HepG2 (cell line): ENCODE data around the gene TWNK. TPM values are rescaled to one million over a fixed set of nuclear protein-coding genes. Genes with fewer than 3 reads are reported as not detected.

ENCODE experiments used
- ATAD3A ChIP-seq: sonication (generic); formaldehyde crosslinking; IDR thresholded peaks from 2 replicates; pipeline ENCODE4 v1.4.0; 2020; ENCODE audit warnings: missing genetic modification reagents
- ERF ChIP-seq: IDR thresholded peaks from 2 replicates; pipeline ENCODE4 v1.6.1; 2018; ENCODE audit warnings: missing biosample characterization, missing genetic modification reagents
- GATAD2A ChIP-seq: IDR thresholded peaks from 2 replicates; pipeline ENCODE4 v1.6.1; 2016
- IRF9 ChIP-seq: sonication (generic); formaldehyde crosslinking; IDR thresholded peaks from 2 replicates; pipeline ENCODE4 v1.8.0; 2022; ENCODE audit warnings: missing genetic modification reagents, mild to moderate bottlenecking, borderline replicate concordance
- PAX8 ChIP-seq: sonication (generic); formaldehyde crosslinking; IDR thresholded peaks from 2 replicates; pipeline ENCODE4 v1.8.0; 2022; ENCODE audit warnings: mild to moderate bottlenecking, missing genetic modification reagents, borderline replicate concordance
- POLR2G ChIP-seq: fragments of 200-400 bp; formaldehyde crosslinking; IDR thresholded peaks from 2 replicates; pipeline ENCODE4 v1.6.1; 2018; ENCODE audit warnings: mild to moderate bottlenecking, low read depth, low read length, moderate library complexity
- RFX5 ChIP-seq: IDR thresholded peaks from 2 replicates; pipeline ENCODE4 v1.6.1; 2011; ENCODE audit warnings: low read depth, low read length, improper control_type of control experiment
- RXRB ChIP-seq: IDR thresholded peaks from 2 replicates; pipeline ENCODE4 v1.6.1; 2016; ENCODE audit warnings: borderline replicate concordance, missing genetic modification reagents, missing compliant biosample characterization
- ZFP36L1 ChIP-seq: sonication (generic); formaldehyde crosslinking; IDR thresholded peaks from 2 replicates; pipeline ENCODE4 v1.8.0; 2022; ENCODE audit warnings: mild to moderate bottlenecking, missing genetic modification reagents, moderate library complexity
- ZNF350 ChIP-seq: sonication (generic); formaldehyde crosslinking; IDR thresholded peaks from 2 replicates; pipeline ENCODE4 v1.4.0; 2020; ENCODE audit warnings: mild to moderate bottlenecking, low read depth, missing genetic modification reagents, borderline replicate concordance
- ZNF570 ChIP-seq: sonication (generic); formaldehyde crosslinking; IDR thresholded peaks from 2 replicates; pipeline ENCODE4 v1.4.0; 2020; ENCODE audit warnings: mild to moderate bottlenecking, missing genetic modification reagents, borderline replicate concordance
- ZNF777 ChIP-seq: sonication (generic); formaldehyde crosslinking; IDR thresholded peaks from 2 replicates; pipeline ENCODE4 v1.4.0; 2020; ENCODE audit warnings: missing genetic modification reagents
- ZNF891 ChIP-seq: sonication (generic); formaldehyde crosslinking; IDR thresholded peaks from 2 replicates; pipeline ENCODE4 v1.5.0; 2020; ENCODE audit warnings: mild to moderate bottlenecking, missing genetic modification reagents
- ZSCAN25 ChIP-seq: sonication (generic); formaldehyde crosslinking; IDR thresholded peaks from 2 replicates; pipeline ENCODE4 v1.8.0; 2022; ENCODE audit warnings: mild to moderate bottlenecking, missing genetic modification reagents
- polyA plus RNA-seq, 8 experiments: library from polyadenylated mRNA; depleted of rRNA in 3 of 8; stranded (reverse) in 7 of 8; unstranded in 1 of 8; fragments of >200 nt; fragmentation: Illumina TruSeq in 4 of 8; extraction: Trizol in 4 of 8; gene quantifications; 2 replicates each; pipeline versions ENCODE4 v1.2.1 to v1.2.3, GENCODE V29; 2011 to 2016; ENCODE audit warnings: low read depth in 4 of 8, missing spikeins in 1 of 8, mixed read lengths in 1 of 8; ENCODE audit not compliant: insufficient read depth in 1 of 8
- total RNA-seq, 5 experiments: library from RNA; depleted of rRNA; stranded (reverse); fragments of >200 nt; fragmentation: Illumina TruSeq; extraction: Trizol; gene quantifications; 2 replicates each; pipeline ENCODE4 v1.2.3, GENCODE V29; 2016; ENCODE audit warnings: low read depth in 1 of 5
- TF ChIP-seq, protein P1 (sequence below): sonication (generic); formaldehyde crosslinking; conservative IDR thresholded peaks from 2 replicates; pipeline ENCODE4 v1.4.0; 2020; ENCODE audit warnings: mild to moderate bottlenecking, missing genetic modification reagents, moderate library complexity
- TF ChIP-seq, protein P2 (sequence below): IDR thresholded peaks from 2 replicates; pipeline ENCODE4 v1.6.1; 2016; ENCODE audit warnings: low read depth, missing genetic modification reagents, missing compliant biosample characterization
- TF ChIP-seq, protein P3 (sequence below): sonication (generic); formaldehyde crosslinking; IDR thresholded peaks from 2 replicates; pipeline ENCODE4 v1.4.0; 2020; ENCODE audit warnings: missing genetic modification reagents

Gene TWNK
- total and polyA plus RNA-seq, 2 of the 13 experiments (the other 11 are each of a cell fraction or from before 2014, with no cell fraction given) = 10.7 to 16.5 TPM

- TF ChIP-seq ZSCAN25 (CRISPR knock-in tag) = peak; percentile 15; the same call in 1 of the 2 replicates
- TF ChIP-seq, protein P1, sequence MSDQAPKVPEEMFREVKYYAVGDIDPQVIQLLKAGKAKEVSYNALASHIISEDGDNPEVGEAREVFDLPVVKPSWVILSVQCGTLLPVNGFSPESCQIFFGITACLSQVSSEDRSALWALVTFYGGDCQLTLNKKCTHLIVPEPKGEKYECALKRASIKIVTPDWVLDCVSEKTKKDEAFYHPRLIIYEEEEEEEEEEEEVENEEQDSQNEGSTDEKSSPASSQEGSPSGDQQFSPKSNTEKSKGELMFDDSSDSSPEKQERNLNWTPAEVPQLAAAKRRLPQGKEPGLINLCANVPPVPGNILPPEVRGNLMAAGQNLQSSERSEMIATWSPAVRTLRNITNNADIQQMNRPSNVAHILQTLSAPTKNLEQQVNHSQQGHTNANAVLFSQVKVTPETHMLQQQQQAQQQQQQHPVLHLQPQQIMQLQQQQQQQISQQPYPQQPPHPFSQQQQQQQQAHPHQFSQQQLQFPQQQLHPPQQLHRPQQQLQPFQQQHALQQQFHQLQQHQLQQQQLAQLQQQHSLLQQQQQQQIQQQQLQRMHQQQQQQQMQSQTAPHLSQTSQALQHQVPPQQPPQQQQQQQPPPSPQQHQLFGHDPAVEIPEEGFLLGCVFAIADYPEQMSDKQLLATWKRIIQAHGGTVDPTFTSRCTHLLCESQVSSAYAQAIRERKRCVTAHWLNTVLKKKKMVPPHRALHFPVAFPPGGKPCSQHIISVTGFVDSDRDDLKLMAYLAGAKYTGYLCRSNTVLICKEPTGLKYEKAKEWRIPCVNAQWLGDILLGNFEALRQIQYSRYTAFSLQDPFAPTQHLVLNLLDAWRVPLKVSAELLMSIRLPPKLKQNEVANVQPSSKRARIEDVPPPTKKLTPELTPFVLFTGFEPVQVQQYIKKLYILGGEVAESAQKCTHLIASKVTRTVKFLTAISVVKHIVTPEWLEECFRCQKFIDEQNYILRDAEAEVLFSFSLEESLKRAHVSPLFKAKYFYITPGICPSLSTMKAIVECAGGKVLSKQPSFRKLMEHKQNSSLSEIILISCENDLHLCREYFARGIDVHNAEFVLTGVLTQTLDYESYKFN (CRISPR knock-in tag) = no peak; the same call in 1 of the 2 replicates
- TF ChIP-seq IRF9 (CRISPR knock-in tag) = peak; percentile 43
- peak; percentile 58; the same call in 1 of the 2 replicates for TF ChIP-seq ZNF350 (CRISPR knock-in tag)
- TF ChIP-seq RFX5 = no peak
- peak; percentile 17; the same call in 1 of the 2 replicates for TF ChIP-seq GATAD2A (CRISPR knock-in tag)
- peak; percentile 16; the same call in 1 of the 2 replicates for TF ChIP-seq ERF (CRISPR knock-in tag)
- TF ChIP-seq RXRB (CRISPR knock-in tag) = peak; percentile 42; the same call in 1 of the 2 replicates
- TF ChIP-seq ZNF777 (CRISPR knock-in tag) = peak; percentile 63; the same call in 1 of the 2 replicates
- no peak for TF ChIP-seq ATAD3A
- TF ChIP-seq, protein P2, sequence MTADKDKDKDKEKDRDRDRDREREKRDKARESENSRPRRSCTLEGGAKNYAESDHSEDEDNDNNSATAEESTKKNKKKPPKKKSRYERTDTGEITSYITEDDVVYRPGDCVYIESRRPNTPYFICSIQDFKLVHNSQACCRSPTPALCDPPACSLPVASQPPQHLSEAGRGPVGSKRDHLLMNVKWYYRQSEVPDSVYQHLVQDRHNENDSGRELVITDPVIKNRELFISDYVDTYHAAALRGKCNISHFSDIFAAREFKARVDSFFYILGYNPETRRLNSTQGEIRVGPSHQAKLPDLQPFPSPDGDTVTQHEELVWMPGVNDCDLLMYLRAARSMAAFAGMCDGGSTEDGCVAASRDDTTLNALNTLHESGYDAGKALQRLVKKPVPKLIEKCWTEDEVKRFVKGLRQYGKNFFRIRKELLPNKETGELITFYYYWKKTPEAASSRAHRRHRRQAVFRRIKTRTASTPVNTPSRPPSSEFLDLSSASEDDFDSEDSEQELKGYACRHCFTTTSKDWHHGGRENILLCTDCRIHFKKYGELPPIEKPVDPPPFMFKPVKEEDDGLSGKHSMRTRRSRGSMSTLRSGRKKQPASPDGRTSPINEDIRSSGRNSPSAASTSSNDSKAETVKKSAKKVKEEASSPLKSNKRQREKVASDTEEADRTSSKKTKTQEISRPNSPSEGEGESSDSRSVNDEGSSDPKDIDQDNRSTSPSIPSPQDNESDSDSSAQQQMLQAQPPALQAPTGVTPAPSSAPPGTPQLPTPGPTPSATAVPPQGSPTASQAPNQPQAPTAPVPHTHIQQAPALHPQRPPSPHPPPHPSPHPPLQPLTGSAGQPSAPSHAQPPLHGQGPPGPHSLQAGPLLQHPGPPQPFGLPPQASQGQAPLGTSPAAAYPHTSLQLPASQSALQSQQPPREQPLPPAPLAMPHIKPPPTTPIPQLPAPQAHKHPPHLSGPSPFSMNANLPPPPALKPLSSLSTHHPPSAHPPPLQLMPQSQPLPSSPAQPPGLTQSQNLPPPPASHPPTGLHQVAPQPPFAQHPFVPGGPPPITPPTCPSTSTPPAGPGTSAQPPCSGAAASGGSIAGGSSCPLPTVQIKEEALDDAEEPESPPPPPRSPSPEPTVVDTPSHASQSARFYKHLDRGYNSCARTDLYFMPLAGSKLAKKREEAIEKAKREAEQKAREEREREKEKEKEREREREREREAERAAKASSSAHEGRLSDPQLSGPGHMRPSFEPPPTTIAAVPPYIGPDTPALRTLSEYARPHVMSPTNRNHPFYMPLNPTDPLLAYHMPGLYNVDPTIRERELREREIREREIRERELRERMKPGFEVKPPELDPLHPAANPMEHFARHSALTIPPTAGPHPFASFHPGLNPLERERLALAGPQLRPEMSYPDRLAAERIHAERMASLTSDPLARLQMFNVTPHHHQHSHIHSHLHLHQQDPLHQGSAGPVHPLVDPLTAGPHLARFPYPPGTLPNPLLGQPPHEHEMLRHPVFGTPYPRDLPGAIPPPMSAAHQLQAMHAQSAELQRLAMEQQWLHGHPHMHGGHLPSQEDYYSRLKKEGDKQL (CRISPR knock-in tag) = 0 out of 2 replicates have a peak, but pooled peaks have one; percentile 28
- no peak; the same call in none of the 2 replicates for TF ChIP-seq ZNF891 (CRISPR knock-in tag)
- TF ChIP-seq ZFP36L1 (CRISPR knock-in tag) = no peak
- TF ChIP-seq, protein P3, sequence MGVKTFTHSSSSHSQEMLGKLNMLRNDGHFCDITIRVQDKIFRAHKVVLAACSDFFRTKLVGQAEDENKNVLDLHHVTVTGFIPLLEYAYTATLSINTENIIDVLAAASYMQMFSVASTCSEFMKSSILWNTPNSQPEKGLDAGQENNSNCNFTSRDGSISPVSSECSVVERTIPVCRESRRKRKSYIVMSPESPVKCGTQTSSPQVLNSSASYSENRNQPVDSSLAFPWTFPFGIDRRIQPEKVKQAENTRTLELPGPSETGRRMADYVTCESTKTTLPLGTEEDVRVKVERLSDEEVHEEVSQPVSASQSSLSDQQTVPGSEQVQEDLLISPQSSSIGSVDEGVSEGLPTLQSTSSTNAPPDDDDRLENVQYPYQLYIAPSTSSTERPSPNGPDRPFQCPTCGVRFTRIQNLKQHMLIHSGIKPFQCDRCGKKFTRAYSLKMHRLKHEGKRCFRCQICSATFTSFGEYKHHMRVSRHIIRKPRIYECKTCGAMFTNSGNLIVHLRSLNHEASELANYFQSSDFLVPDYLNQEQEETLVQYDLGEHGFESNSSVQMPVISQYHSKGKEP (CRISPR knock-in tag) = 0 out of 2 replicates have a peak, but pooled peaks have one; percentile 49
- TF ChIP-seq POLR2G = peak; percentile 25; the same call in 1 of the 2 replicates
- no peak for TF ChIP-seq PAX8 (CRISPR knock-in tag)
- TF ChIP-seq ZNF570 (CRISPR knock-in tag) = no peak
Measured at GRCh38 chr10:100997360-100998182, 10.2 kb downstream of the TWNK start (continued).
